ENCODE results near the gene CDH6.

DNA sequence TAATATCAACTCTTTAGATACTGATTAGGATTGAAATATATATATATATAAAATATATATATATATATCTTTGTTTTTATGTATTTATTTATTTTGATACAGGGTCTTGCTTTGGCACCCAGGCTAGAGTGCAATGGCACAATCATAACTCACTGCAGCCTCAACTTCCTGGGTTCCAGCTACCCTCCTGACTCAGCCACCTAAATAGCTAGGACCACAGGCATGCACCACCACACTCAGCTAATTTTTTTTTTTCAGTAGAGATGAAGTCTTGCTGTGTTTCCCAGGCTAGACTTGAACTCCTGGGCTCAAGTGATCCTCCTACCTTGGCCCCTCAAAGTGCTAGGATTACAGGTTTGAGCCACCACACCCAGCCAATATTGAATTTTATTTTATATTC, 20.6 kb upstream of the CDH6 start:
- TF ChIP-seq TEAD3 (CRISPR knock-in tag; optimal IDR thresholded peaks at IDR 0.05; ENCODE audit: borderline replicate concordance): no peak
- no peak for TF ChIP-seq ZNF556 (CRISPR knock-in tag; IDR thresholded peaks at IDR 0.05; ENCODE audit: borderline replicate concordance)
- no peak for TF ChIP-seq ZNF343 (CRISPR knock-in tag; IDR thresholded peaks at IDR 0.05)
- no peak for TF ChIP-seq POLR2AphosphoS5 (IDR thresholded peaks at IDR 0.05; ENCODE audit: low read depth, low read length)
- TF ChIP-seq, protein P1, sequence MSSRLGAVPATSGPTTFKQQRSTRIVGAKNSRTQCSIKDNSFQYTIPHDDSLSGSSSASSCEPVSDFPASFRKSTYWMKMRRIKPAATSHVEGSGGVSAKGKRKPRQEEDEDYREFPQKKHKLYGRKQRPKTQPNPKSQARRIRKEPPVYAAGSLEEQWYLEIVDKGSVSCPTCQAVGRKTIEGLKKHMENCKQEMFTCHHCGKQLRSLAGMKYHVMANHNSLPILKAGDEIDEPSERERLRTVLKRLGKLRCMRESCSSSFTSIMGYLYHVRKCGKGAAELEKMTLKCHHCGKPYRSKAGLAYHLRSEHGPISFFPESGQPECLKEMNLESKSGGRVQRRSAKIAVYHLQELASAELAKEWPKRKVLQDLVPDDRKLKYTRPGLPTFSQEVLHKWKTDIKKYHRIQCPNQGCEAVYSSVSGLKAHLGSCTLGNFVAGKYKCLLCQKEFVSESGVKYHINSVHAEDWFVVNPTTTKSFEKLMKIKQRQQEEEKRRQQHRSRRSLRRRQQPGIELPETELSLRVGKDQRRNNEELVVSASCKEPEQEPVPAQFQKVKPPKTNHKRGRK (CRISPR knock-in tag; IDR thresholded peaks at IDR 0.05): no peak
- no peak for TF ChIP-seq IKZF1 (IDR thresholded peaks at IDR 0.05)
